ENCODE measurements around the gene CASZ1. TPM values are rescaled to one million over a fixed set of nuclear protein-coding genes. Genes with fewer than 3 reads are reported as not detected.

The CASZ1 gene
- total and polyA plus RNA-seq, 10 of the 15 experiments (the other 5 are each of a cell fraction or from before 2014, with no cell fraction given), result 0.52 to 9.8 (median 3.7) TPM

GRCh38 chr1:10656431-10656830, 140.0 kb downstream of the CASZ1 start:
- in situ Hi-C loops (cut with MboI) (no loop called here), intact Hi-C loops (cut with micrococcal nuclease; ENCODE audit: unreplicated experiment) (no loop called here)
- no TSS peak for BruUV-seq (replicated peaks)
- ChIA-PET SMC1A (ENCODE audit: uncharacterized antibody, unreplicated experiment) (no interaction called here), POLR2A (no interaction called here), CTCF (no interaction called here), RAD21 (ENCODE audit: unreplicated experiment) (no interaction called here)
- TF ChIP-seq IKZF1 (conservative IDR thresholded peaks at IDR 0.05) (no peak), RELB (IDR thresholded peaks at IDR 0.05; ENCODE audit: low read depth) (no peak), PKNOX1 (IDR thresholded peaks at IDR 0.05) (no peak), CHD2 (IDR thresholded peaks at IDR 0.05; ENCODE audit: borderline replicate concordance, low read depth, low read length) (no peak), GABPA (IDR thresholded peaks at IDR 0.05; ENCODE audit: low read depth) (no peak), ZNF687 (IDR thresholded peaks at IDR 0.05) (no peak), EGR1 (IDR thresholded peaks at IDR 0.05; ENCODE audit: borderline replicate concordance in 1 of 2, low read depth in 2 of 2, low read length in 2 of 2) (no peak), IRF3 (IDR thresholded peaks at IDR 0.05) (no peak)
- Histone ChIP-seq H3K27ac (ENCODE audit: control insufficient read depth, insufficient read depth) (no peak overlapping the region), H3K79me2 (ENCODE audit: control insufficient read depth, insufficient read depth, low read length) (no peaks in the 10 kb centered on the region), H3K36me3 (ENCODE audit: control insufficient read depth in 2 of 2, insufficient read depth in 2 of 2, low read length in 1 of 2) (peaks cover 0 to 9% of the 10 kb centered on the region in 2 experiments; a peak in 2 of 4 replicates), H3K4me3 (no peak overlapping the region), H2AFZ (ENCODE audit: control insufficient read depth, low read depth, low read length) (no peak overlapping the region), H3K9ac (ENCODE audit: control insufficient read depth, insufficient read depth, low read length) (no peak overlapping the region), H3K9me3 (replicated peaks; ENCODE audit: control insufficient read depth, insufficient read depth, low read length) (no peaks in the 10 kb centered on the region), H3K4me2 (ENCODE audit: control insufficient read depth, insufficient read depth) (no peak overlapping the region), H3K27me3 (replicated peaks in 1 of 2; ENCODE audit: control insufficient read depth in 2 of 2, insufficient read depth in 2 of 2, low read length in 1 of 2) (no peaks in the 10 kb centered on the region), H3K4me1 (ENCODE audit: control insufficient read depth, insufficient read depth, low read length) (no peaks in the 10 kb centered on the region), H4K20me1 (ENCODE audit: control insufficient read depth, insufficient read depth) (no peaks in the 10 kb centered on the region)
- FAIRE-seq, result no peak
- no peak for ATAC-seq
- no peak for DNase-seq (ENCODE audit: low read depth, low spot score)
- WGBS (ENCODE audit: insufficient coverage, insufficient replicate concordance, low lambda C conversion rate, missing lambda C conversion rate), result 92% methylated on average over 14 of the region's 15 CpGs
